ENCODE results near the gene AMPD3.

Gene AMPD3

DNA sequence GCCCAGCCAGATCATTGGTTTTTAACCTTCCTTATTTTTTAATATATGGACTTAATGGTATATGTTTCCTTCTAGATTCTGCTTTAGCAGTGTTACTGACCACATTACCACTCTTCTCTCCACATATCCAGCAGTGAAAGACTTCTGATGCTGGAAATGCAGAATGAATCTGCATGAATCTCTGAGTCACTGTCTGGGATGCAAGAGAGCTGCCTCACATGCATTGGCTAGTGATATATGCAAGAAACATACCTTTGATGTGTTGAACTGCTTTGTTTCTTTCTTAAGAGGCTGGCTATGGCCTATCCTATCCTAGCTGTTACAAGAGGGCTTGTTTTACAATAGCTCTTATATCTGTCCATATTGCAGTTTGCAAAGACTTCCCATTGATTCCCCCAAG, 16.6 kb upstream of the AMPD3 start:
- no peak for DNase-seq (ENCODE audit: low read depth)

DNA sequence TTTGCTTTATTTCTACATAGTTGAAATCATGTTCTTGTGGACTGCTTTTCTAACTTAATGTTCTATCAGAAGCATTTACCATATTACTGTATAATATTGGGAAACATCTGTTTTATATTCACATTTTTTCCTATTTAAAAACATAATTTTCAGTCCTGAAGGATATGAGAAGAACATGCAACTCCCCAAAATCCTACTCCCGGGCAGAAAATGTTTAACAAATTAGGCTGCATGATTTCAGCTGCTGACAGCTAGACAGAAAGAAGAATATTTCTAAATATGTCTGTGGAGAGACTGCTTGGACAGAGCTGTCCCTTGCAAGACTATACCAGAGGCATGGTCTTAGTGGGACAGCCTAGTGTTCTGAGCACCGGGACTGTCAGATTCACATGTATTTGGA, 15.7 kb upstream of the AMPD3 start:
- DNase-seq (ENCODE audit: low read depth): no peak

- no peak for DNase-seq (ENCODE audit: low read depth)
These were observed 15.1 kb upstream of the AMPD3 start for GRCh38 chr11:10439924-10440323.

DNA sequence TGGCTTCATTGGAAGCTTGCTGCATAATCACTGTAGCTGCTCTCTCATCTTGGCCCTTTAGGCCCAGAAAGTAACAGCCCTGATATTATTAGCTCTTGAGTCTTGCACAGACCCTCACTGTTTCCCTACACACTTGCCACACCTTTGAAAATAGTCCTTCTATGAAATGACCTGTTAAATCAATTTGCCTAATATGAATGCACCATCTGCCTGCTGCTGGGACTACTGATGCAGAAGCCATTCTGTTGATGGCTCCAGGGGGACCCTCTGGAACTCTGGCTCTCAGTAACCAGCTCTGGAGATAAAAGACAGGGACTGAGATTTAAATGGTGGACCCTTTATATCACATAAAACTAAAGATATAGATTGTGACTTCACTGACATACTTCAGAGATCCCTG, 14.7 kb upstream of the AMPD3 start:
- DNase-seq (ENCODE audit: low read depth): no peak

DNA sequence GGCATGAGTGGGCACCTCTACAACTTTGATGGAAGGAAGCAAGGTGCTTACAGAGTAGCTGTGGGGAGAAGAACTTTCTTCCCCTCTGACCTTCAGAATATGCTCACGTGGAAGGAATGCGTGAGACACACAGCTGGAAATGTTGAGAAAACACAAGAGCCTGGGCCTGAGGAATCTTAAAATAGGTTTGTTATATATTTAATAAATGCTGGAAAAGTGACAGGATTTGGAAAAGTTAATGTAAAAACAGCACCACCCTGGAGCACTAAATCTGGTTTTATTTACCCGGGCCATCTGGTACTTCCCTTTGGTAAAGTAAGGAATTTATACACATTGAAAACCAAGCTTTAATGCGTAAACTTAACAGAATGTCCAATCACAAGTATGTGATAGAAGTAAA, 14.0 kb upstream of the AMPD3 start:
- peak; percentile 70 for DNase-seq (ENCODE audit: low read depth)

DNA sequence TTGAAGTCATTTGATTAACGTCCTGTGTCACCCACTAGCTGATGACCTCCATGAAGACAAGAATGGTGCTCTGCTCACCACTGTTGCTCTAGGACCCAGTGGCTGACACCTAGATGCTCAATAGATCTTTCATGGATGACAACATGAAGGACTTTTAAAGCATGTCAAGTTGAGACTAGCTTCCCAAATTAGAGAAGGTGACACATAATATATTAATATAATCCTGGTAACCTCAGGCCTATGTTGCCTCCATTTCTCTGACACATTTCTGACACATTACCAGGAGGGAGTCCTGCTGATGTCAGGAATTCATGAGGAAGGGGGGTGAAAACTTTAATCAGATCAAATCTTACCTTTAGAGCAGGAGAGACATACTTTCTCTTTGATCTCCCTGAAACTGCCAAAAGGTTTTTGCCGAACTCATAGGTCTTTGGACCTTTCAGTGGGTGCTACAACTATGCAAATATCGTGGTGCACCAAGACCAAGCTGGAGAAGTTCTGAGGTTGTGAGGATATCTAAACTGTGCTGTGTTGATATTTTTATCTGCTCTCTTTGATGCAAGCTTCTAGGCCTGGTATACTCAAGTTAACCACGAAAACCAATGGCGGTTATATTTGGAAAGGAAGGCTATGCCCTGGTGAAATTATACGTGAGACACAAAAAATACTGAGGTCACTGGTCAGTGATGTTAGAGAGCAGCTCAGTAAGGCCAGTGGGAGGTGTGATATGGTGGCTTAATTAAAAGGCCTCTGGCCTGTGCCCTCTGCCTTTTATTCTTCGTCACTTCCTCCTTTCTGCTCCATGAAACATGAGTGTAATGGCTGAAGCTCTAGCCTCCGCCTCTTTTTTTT, 13.2 kb upstream of the AMPD3 start:
- DNase-seq (ENCODE audit: low read depth): no peak

GRCh38 chr11:10443152-10443551, 11.9 kb upstream of the AMPD3 start:
- DNase-seq (ENCODE audit: low read depth): no peak

- no peak for DNase-seq (ENCODE audit: low read depth)
These were observed 11.3 kb upstream of the AMPD3 start for GRCh38 chr11:10443721-10444235.

DNA sequence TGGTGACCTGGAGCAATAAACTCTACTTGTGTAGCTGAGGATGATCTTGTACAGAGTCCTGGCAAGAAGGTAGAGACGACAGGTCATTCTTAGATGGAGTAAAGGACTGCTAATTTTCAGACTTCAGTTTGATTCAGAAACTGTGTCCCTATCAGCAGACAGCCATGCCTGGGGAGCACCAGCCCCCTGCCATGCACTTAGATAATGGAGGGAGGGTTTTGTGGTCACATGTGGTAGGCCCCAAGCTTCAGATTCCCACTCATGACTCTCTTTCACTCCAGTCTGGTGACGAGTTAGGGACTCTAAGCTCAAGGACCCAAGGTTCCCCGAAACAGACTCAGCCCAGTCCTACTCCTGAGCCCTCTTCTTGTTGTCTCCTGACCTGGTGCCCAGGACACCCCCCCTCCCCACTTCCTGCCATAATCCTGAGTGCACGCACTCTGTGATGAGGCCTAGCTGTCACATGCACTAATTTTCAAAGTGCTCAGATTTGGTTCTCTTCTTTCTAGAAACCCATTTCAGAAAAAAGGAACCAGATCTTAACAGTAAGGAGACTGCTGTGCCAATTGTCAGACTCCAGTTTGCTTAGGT, 10.2 kb upstream of the AMPD3 start:
- no peak for DNase-seq (ENCODE audit: low read depth)

DNA sequence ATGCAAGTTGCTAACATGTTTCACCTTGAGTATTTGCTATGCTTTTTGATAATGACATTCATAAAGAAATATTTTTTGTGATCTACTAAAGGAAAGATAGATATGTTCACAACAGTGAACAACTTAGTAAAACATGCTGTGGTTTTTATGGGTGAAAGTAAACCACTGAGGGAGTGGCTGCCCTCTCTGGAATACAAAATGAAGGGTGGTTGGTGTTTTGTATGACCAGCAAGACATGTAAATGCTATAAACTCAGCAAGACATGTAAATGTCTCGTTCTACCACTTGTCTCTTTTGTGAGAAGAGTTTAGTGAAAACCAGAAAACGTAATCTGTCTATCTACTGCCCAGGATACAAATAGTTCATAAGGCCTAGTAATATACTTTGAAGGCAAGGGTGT, 7.6 kb upstream of the AMPD3 start:
- DNase-seq (ENCODE audit: low read depth): no peak

- peak; percentile 6 for DNase-seq (ENCODE audit: low read depth)
These were observed 4.3 kb upstream of the AMPD3 start for GRCh38 chr11:10450462-10451425.

- DNase-seq (ENCODE audit: low read depth): no peak
These were observed 3.5 kb upstream of the AMPD3 start for GRCh38 chr11:10451426-10452116.

DNA sequence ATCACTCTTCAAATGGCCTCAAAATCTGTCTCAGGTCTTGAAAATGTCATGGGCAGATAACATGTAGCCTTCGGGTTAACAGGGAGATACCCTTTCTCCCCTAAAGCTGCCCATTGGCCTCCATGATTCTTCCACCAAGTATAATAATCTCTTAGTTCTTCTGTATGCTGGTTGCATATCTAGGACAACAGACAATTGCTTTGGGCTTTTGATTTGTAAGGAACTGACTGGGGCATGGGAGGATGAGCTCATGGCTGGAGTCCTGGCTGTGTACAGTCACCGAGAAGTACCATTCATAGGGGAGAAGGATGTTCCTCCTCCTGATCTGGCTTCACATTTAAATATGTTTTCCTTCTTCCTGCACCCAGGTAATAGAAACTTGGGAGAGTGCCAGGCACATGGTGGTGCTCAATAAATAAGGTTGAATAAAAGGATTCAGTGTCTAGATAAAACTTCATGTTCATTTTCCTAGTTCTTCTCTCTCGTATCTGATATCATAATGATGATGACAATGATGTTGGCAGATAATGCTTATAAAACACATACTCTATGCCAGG, 2.8 kb upstream of the AMPD3 start:
- DNase-seq (ENCODE audit: low read depth): no peak

- no peak for DNase-seq (ENCODE audit: low read depth)
These were observed 1.8 kb upstream of the AMPD3 start for GRCh38 chr11:10453261-10453660.

DNA sequence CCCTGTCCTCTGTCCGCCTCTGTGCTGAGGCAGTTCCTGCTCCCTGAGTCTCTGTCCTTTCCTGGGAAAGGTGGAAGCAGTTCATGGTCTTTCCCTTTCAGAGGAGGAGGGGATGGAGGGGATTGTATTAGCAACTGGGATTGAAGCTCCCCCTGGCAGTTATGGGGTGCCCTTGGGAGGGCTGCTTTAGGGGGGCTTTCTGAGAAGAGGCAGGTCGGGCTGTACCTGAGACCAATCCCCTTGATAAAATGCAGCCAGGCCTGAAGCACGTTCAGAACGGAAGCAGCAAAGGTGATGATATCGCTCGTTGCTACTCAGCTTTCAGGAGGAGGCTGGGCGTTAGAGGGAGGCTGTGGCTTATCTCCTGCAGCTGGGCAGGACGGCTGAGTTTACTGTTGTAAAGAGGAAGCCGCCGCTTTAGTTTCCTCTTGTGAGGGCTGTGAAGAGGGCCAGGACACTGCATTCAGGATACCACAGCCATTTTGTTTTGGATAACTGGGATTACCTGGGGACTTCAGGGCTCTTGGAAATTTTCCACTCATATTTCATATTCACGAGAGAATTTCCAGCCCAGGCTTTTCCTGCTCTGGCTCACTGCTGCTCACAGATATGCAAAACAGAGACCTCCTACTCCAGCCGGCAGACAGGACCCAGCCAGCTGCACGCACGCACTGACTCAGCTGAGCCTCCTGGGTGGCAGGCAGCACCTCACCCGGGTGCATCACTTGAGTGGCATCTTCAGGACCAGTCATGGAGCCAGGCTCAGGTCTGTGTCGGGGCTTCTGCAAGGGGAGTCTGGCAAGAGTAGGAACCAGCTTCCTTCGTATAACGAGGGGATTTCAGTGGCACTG, 798 bp downstream of the AMPD3 start:
- DNase-seq (ENCODE audit: low read depth): no peak

GRCh38 chr11:10456519-10456918, 1.5 kb downstream of the AMPD3 start:
- no peak for DNase-seq (ENCODE audit: low read depth)

DNA sequence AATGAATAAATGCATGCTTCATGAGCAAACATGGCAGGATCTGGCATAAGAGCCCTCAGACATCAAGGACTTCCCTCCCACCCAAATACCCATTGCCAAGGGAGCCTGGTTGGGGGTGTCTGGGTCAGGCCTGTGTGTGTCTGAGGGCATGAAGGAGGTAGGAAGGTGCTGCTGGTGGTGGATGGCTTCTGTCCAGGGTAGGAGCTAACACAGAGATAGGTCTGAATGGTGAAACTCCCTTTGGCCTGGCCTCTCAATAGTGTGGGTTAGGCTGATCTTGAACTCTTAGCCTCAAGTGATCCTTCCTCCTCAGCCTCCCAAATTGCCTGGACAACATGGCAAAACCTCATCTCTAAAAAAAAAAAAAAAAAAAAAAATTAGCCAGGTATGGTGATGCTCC, 2.8 kb downstream of the AMPD3 start:
- no peak for DNase-seq (ENCODE audit: low read depth)

DNA sequence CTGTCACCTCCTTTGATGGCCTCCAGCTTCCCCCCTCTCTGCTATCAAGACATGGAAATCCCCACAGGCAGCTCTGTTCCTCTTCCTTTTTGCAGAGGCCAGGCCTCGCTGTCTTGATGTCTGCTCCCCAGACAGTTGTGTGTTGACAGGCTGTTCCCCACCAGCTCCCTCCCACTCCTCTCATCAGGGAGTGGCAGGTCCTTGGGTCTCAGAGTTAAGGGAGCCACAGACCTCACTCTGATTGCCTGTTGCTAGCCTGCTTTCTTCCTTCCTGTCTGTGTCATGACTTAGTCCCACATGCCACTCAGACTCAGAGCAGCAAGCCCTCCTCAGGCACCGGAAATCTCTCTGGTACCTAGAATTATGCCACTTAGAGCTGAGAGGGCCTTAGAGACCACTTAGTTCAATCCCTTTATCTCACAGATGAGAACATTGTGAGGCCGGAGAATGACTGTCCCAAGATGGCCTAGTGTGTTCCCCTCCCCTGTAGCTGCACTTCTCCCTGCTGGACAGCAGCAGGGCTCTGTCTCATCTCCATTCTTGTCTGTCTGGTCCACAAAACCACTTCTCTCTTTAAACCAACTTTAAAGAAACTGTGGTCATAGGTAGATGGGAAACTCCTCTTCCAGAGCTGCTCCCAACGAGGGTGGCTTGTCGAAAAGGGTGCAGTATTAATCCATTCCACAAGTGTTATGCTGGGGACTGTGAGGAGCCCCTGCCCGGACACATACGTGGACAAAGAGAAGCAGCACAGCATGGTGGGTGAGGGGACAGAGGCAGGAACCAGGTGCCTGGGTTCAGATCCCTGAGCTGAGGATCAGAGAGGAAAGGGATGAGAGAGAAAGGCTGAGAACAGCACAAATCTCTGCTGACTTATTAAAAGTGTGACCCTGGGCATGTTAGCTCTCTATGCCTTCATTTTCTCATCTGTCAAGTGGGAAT, 4.2 kb downstream of the AMPD3 start:
- no peak for DNase-seq (ENCODE audit: low read depth)

DNA sequence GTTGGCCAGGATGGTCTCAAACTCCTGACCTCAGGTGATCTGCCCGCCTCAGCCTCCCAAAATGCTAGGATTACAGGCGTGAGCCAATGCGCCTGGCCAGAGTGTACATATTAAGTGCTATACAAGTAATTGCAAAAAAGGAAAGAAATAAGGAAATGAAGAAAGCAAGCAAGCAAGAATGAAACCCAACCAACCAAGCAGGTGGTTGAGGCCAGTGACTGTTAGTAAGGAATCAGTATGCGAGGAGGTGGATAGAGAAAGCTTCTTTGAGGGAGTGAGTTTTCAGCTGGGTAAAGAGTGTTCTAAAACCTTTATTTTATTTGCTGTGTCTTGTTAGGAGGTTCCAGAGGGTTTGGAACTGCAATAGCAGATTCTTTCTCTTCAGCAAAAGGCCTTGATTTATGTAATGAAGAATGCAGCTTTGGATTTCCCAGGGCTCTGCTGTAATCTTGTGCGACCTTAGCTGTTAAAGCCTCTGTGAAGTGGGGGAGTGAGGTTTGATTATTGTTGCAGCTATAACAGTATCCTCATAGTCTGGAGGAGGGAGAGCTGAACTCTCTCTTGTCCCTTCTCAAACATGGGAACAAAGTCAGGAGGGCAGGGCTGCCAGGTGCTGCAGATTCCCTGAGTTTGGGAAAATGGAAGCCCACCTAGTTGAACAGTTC, 5.7 kb downstream of the AMPD3 start:
- DNase-seq (ENCODE audit: low read depth): no peak
